Vagina (tissue), 2 donors: ENCODE data around the gene ANGPTL8. TPM values are rescaled to one million over a fixed set of nuclear protein-coding genes. Genes with fewer than 3 reads are reported as not detected.

ENCODE experiments used
- DNase-seq, 2 donors: peaks; one replicate each; pipeline ENCODE4 v3.0.0-alpha.2; 2017; ENCODE audit errors: extremely low spot score in 2 of 2
- H3K27ac ChIP-seq: fragments of 200-600 bp; sonication (generic); one replicate; pipeline ENCODE4 v1.5.1; 2019
- H3K27me3 ChIP-seq: fragments of 200-600 bp; sonication (generic); one replicate; pipeline ENCODE4 v1.5.1; 2019
- H3K36me3 ChIP-seq, 2 donors: fragments of 200-600 bp; sonication (generic); one replicate each; pipeline ENCODE4 v1.5.1; 2017 to 2019
- H3K4me1 ChIP-seq: fragments of 200-600 bp; sonication (generic); one replicate; pipeline ENCODE4 v1.5.1; 2019
- H3K4me3 ChIP-seq, 2 donors: fragments of 200-600 bp; sonication (generic); 1 replicate in 1 of 2; 2 replicates in 1 of 2; pipeline ENCODE4 v1.5.1; 2016 to 2019
- H3K9me3 ChIP-seq: fragments of 200-600 bp; sonication (generic); one replicate; pipeline ENCODE4 v1.5.1; 2019
- CTCF ChIP-seq, 3 experiments: fragments of 450-650 bp in 2 of 3; fragments of 200-600 bp in 1 of 3; sonication (generic) in 1 of 3; IDR thresholded peaks; one replicate each; pipeline ENCODE4 v1.5.1; 2017 to 2019; ENCODE audit warnings: antibody characterized with exemption in 3 of 3, mild to moderate bottlenecking in 2 of 3, moderate library complexity in 2 of 3
- POLR2A ChIP-seq, 2 donors: fragments of 450-650 bp; IDR thresholded peaks; one replicate each; pipeline ENCODE4 v1.6.1; 2017; ENCODE audit warnings: antibody characterized with exemption in 2 of 2, mild to moderate bottlenecking in 2 of 2, moderate library complexity in 2 of 2
- POLR2AphosphoS5 ChIP-seq, 2 donors: sonication (generic); formaldehyde crosslinking; IDR thresholded peaks; one replicate each; pipeline ENCODE4 v1.9.0; 2017; ENCODE audit warnings: antibody characterized with exemption in 2 of 2, mild to moderate bottlenecking in 2 of 2, low read depth in 1 of 2; ENCODE audit not compliant: insufficient read depth in 1 of 2
- intact Hi-C: fragments of 100-400 bp; cut with DNase I; formaldehyde crosslinking; loops from one replicate; pipeline ENCODE4 v1.15.1; 2023
- total RNA-seq: library from RNA; depleted of rRNA; stranded (reverse); fragments of >200 nt; gene quantifications from one replicate; pipeline ENCODE4 v1.2.3, GENCODE V29; 2016

The ANGPTL8 gene
- total RNA-seq, 1 donor from 2014 or later: not detected

- intact Hi-C loops: loop anchor here (1.0 to 10.0 kb wide), 3 partner anchors 61 to 169 kb away; no protein-coding TSS in a partner anchor
- H3K4me3 ChIP-seq: no peak overlapping the region
- peak in 1 of 2 donors; percentile 97 for DNase-seq
These were observed 36.0 kb upstream of the ANGPTL8 start for GRCh38 chr19:11203194-11204075.

GRCh38 chr19:11204076-11204602 lies 35.3 kb upstream of the ANGPTL8 start:
- H3K36me3 ChIP-seq: peaks cover 0 to 8% of the 10 kb centered on the region in 2 donors
- no peak for TF ChIP-seq POLR2A (IDR thresholded peaks at IDR 0.05)
- peak in 1 of 3 experiments; percentile 35 for TF ChIP-seq CTCF (IDR thresholded peaks at IDR 0.05)
- no peak for TF ChIP-seq POLR2AphosphoS5 (IDR thresholded peaks at IDR 0.05; ENCODE audit: insufficient read depth in 1 of 2, low read depth in 1 of 2)
- H3K27me3 ChIP-seq: no peaks in the 10 kb centered on the region
- intact Hi-C loops: loop anchor here (1.0 to 10.0 kb wide), 2 partner anchors 66 to 169 kb away; no protein-coding TSS in a partner anchor
- no peak overlapping the region for H3K4me3 ChIP-seq
- H3K27ac ChIP-seq: peak overlapping the region; percentile 95
- no peak for DNase-seq
- H3K4me1 ChIP-seq: peaks cover 35% of the 10 kb centered on the region
- no peaks in the 10 kb centered on the region for H3K9me3 ChIP-seq

More at GRCh38 chr19:11203194-11204075, 36.0 kb upstream of the ANGPTL8 start:
- H3K9me3 ChIP-seq: no peaks in the 10 kb centered on the region
- no peak for TF ChIP-seq POLR2A (IDR thresholded peaks at IDR 0.05)
- TF ChIP-seq POLR2AphosphoS5 (IDR thresholded peaks at IDR 0.05; ENCODE audit: insufficient read depth in 1 of 2, low read depth in 1 of 2): peak; percentile 78 to 80
- TF ChIP-seq CTCF (IDR thresholded peaks at IDR 0.05): peak; percentile 64 to 88 (median 81)
- peaks cover 0 to 8% of the 10 kb centered on the region in 2 donors for H3K36me3 ChIP-seq
- peak overlapping the region; percentile 95 for H3K27ac ChIP-seq
- no peaks in the 10 kb centered on the region for H3K27me3 ChIP-seq
- peaks cover 42% of the 10 kb centered on the region for H3K4me1 ChIP-seq

- Histone ChIP-seq H3K9me3 (no peaks in the 10 kb centered on the region), H3K36me3 (peaks cover 0 to 8% of the 10 kb centered on the region in 2 donors), H3K4me3 (no peak overlapping the region), H3K27ac (peak overlapping the region; percentile 95), H3K4me1 (peaks cover 34% of the 10 kb centered on the region), H3K27me3 (no peaks in the 10 kb centered on the region)
- intact Hi-C loops: loop anchor here (1.0 to 10.0 kb wide), 2 partner anchors 67 to 170 kb away; no protein-coding TSS in a partner anchor
- DNase-seq: no peak
- no peak for TF ChIP-seq POLR2AphosphoS5 (IDR thresholded peaks at IDR 0.05; ENCODE audit: insufficient read depth in 1 of 2, low read depth in 1 of 2)
- no peak for TF ChIP-seq POLR2A (IDR thresholded peaks at IDR 0.05)
- no peak for TF ChIP-seq CTCF (IDR thresholded peaks at IDR 0.05)
These were observed 34.5 kb upstream of the ANGPTL8 start for GRCh38 chr19:11204943-11205349.

- H3K4me3 ChIP-seq: no peak overlapping the region
- H3K9me3 ChIP-seq: no peaks in the 10 kb centered on the region
- intact Hi-C loops: loop anchor here (10.0 kb wide), 1 partner anchor 171 kb away; no protein-coding TSS in a partner anchor
- H3K27ac ChIP-seq: peak overlapping the region; percentile 95
- peaks cover 0 to 8% of the 10 kb centered on the region in 2 donors for H3K36me3 ChIP-seq
- H3K4me1 ChIP-seq: peaks cover 34% of the 10 kb centered on the region
- no peaks in the 10 kb centered on the region for H3K27me3 ChIP-seq
- TF ChIP-seq POLR2AphosphoS5 (IDR thresholded peaks at IDR 0.05; ENCODE audit: insufficient read depth in 1 of 2, low read depth in 1 of 2) (no peak), CTCF (IDR thresholded peaks at IDR 0.05) (no peak), POLR2A (IDR thresholded peaks at IDR 0.05) (no peak)
- no peak for DNase-seq
These were observed 33.4 kb upstream of the ANGPTL8 start for GRCh38 chr19:11205939-11206570.
